Fibroblast of villous mesenchyme (primary cell): ENCODE data around the gene MORN2. TPM values are rescaled to one million over a fixed set of nuclear protein-coding genes. Genes with fewer than 3 reads are reported as not detected.

Source experiments
- DNase-seq: peaks from one replicate; pipeline ENCODE4 v3.0.0-alpha.2; 2010; ENCODE audit warnings: low read depth
- H3K4me3 ChIP-seq: 2 replicates; pipeline ENCODE4 v1.5.1; 2011; ENCODE audit warnings: low read depth, mild to moderate bottlenecking, low read length
- CTCF ChIP-seq: IDR thresholded peaks from 2 replicates; pipeline ENCODE4 v1.5.1; 2012; ENCODE audit warnings: low read depth, mild to moderate bottlenecking, low read length; ENCODE audit not compliant: insufficient read depth
- small RNA-seq: library from RNA; depleted of rRNA; stranded (forward); fragments of <200 nt; gene quantifications from one replicate; pipeline ENCODE3, GENCODE V24; 2012
- total RNA-seq: library from RNA; depleted of rRNA; stranded (reverse); fragments of >200 nt; gene quantifications from 2 replicates; pipeline ENCODE4 v1.2.3, GENCODE V29; 2012

The MORN2 gene
- total RNA-seq, 1 donor = 10.8 TPM

GRCh38 chr2:38930600-38930999 is 54.8 kb downstream of the MORN2 start:
- DNase-seq = no peak

More at GRCh38 chr2:38930600-38930999, 54.8 kb downstream of the MORN2 start:
- no peak for TF ChIP-seq CTCF
- H3K4me3 ChIP-seq = no peak overlapping the region

Small RNA genes within 50 kb of the gene (small RNA-seq; reads per million reads assigned to genes)
- gene RNU6-851P = not detected

Other genes with a start within 250 kb of the MORN2 start
- 17.4 and 19.9 TPM in 2 replicates for gene GALM, start 209.9 kb upstream of the MORN2 start, total RNA-seq
- gene SRSF7, start 124.6 kb upstream of the MORN2 start, total RNA-seq = 106 and 142 TPM in 2 replicates
- gene GEMIN6, start 97.8 kb upstream of the MORN2 start, total RNA-seq = 4.5 and 15.1 TPM in 2 replicates
- 22.5 and 28.9 TPM in 2 replicates for gene DHX57, start within 50 bp of the MORN2 start, total RNA-seq
- 0.32 and 0.43 TPM in 2 replicates for gene ARHGEF33, start 13.9 kb downstream of the MORN2 start, total RNA-seq
- gene SOS1, start 245.1 kb downstream of the MORN2 start, total RNA-seq = 17.1 and 21.2 TPM in 2 replicates